ENCODE measurements around the gene IGF1R.

Gene IGF1R

DNA sequence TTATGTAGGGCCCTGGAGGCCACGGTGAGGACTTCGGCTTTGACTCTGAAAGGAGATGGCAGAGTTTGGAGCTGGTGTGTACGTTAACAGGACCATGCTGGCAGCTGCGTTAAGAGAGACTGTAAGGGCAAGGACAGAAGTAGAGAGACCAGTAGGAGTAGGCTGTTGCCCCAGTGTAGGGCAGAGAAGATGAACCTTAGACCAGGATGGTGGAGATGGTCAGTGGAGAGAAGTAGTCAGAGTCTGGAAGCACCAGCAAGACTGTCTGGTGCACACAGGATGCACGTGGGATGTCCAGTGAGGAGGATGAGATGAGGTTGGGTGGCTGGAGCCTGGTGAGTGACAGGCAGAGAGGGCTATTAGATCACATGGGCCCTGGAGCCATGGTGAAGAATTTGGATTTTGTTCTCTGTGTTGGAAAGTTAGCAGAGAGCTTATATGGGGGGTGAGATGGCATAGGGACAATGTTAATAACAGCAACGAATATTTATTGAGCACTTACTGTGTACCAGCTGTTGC is 150.1 kb downstream of the IGF1R start:
- H3K9me3 ChIP-seq (ENCODE audit: insufficient read depth, low read length), result no peaks in the 10 kb centered on the region
- H3K4me3 ChIP-seq (ENCODE audit: low read length), result no peak overlapping the region
- H3K36me3 ChIP-seq (replicated peaks; ENCODE audit: low read depth, low read length), result no peaks in the 10 kb centered on the region
- no peak overlapping the region for H3K9ac ChIP-seq (ENCODE audit: low read length)
- H2AFZ ChIP-seq (ENCODE audit: low read depth, low read length), result no peak overlapping the region
- H3K4me1 ChIP-seq (ENCODE audit: low read length), result peaks cover 16% of the 10 kb centered on the region
- H4K20me1 ChIP-seq (ENCODE audit: insufficient read depth, low read length), result peaks cover 49% of the 10 kb centered on the region
- H3K4me2 ChIP-seq (ENCODE audit: low read length), result no peak overlapping the region
- H3K27ac ChIP-seq (ENCODE audit: low read length), result no peak overlapping the region
- no peaks in the 10 kb centered on the region for H3K27me3 ChIP-seq (ENCODE audit: low read depth, low read length)
- TF ChIP-seq EZH2phosphoT487 (IDR thresholded peaks at IDR 0.05; ENCODE audit: low read depth), result no peak
- TF ChIP-seq, protein P1, sequence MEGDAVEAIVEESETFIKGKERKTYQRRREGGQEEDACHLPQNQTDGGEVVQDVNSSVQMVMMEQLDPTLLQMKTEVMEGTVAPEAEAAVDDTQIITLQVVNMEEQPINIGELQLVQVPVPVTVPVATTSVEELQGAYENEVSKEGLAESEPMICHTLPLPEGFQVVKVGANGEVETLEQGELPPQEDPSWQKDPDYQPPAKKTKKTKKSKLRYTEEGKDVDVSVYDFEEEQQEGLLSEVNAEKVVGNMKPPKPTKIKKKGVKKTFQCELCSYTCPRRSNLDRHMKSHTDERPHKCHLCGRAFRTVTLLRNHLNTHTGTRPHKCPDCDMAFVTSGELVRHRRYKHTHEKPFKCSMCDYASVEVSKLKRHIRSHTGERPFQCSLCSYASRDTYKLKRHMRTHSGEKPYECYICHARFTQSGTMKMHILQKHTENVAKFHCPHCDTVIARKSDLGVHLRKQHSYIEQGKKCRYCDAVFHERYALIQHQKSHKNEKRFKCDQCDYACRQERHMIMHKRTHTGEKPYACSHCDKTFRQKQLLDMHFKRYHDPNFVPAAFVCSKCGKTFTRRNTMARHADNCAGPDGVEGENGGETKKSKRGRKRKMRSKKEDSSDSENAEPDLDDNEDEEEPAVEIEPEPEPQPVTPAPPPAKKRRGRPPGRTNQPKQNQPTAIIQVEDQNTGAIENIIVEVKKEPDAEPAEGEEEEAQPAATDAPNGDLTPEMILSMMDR (IDR thresholded peaks at IDR 0.05; ENCODE audit: low read depth, low read length), result no peak
- H3K79me2 ChIP-seq (ENCODE audit: low read length), result peaks cover 17% of the 10 kb centered on the region

DNA sequence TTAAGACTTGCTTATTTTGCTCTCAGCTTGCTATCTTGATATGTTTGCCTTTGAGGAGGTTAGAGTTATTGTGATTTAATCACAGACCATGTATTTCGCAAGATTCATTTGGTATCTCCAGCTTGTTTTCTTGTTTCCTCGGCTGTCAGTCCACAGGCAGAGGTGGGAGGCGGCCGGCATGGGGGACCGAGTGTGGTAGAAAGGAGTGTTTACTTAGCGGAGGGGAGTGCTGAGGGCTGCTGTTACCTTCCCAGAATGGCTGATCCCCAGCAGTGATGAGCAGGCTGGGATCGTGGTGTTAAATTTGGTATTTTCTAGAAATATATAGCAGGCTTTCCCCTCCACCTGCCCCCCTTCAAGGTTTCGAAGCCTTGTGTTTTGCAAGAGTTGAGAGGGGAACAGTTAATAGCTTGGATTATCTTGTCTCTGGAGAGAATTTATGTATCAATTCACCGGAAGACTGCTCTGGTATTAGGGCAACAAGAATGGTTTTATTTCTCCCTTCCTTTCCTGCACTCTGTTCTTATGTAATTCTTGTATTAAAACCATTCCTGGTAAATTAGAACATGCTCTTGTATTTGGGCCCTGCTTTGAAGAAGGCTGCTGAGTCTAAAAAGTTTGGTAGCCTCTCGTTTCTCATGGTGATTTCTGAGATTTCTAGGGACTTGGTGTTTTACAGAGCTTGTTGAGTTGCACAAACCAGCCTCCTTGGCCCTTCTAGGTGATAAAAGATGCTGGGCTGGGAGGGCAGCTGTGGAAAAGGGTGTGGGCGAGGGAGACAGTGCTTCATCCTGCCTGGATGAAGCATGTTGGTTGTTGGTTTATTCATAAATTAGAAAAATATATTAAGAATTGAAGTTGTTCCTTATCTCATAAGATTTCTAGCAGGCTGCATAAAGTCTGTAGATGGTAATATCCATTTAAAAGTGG is 151.4 kb downstream of the IGF1R start:
- H3K79me2 ChIP-seq (ENCODE audit: low read length), result peaks cover 17% of the 10 kb centered on the region
- no peak for TF ChIP-seq EZH2phosphoT487 (IDR thresholded peaks at IDR 0.05; ENCODE audit: low read depth)
- TF ChIP-seq, protein P1 (IDR thresholded peaks at IDR 0.05; ENCODE audit: low read depth, low read length), result no peak
- H3K27me3 ChIP-seq (ENCODE audit: low read depth, low read length), result no peaks in the 10 kb centered on the region
- H3K4me3 ChIP-seq (ENCODE audit: low read length), result no peak overlapping the region
- no peak overlapping the region for H3K27ac ChIP-seq (ENCODE audit: low read length)
- H4K20me1 ChIP-seq (ENCODE audit: insufficient read depth, low read length), result peaks cover 49% of the 10 kb centered on the region
- no peaks in the 10 kb centered on the region for H3K36me3 ChIP-seq (replicated peaks; ENCODE audit: low read depth, low read length)
- no peak overlapping the region for H2AFZ ChIP-seq (ENCODE audit: low read depth, low read length)
- peaks cover 16% of the 10 kb centered on the region for H3K4me1 ChIP-seq (ENCODE audit: low read length)
- no peak overlapping the region for H3K9ac ChIP-seq (ENCODE audit: low read length)
- no peak overlapping the region for H3K4me2 ChIP-seq (ENCODE audit: low read length)
- H3K9me3 ChIP-seq (ENCODE audit: insufficient read depth, low read length), result no peaks in the 10 kb centered on the region

DNA sequence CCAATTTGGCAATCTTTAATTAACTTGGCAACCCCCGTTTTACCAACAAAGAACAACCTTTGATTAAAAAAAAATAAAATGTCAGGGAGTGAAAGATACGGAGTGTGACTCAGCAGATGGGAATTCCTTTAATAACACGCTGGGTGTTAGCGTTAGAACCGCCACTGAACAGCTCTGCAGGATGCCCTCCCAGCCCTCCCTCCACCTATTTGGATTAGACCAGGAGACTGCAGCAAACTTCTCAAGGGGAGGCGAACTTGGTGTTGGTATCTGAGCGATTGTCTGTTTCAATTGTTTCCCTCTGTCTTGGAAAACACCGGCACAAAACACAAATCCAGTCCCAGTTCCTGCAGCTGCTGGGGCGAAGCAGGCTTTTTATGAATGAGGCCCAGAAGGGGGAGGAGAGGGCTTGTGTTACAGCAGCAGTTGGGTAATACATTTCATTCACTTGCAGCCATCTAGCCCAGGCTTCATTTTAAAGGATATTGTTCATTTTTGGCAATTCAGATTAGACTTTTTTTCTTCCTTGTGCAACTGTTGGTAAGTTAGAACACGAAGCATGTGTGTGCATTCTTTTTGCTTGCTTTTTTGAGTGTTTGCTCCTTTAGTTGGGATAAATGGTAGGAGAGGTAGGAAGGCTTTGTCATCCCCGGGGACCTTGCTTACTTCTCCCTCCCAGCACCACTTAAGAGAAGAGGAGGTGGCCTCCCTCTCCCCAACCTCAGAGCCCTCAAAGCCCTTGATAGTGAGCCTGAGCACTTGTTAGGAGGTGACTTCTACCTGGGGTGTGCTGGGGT is 152.3 kb downstream of the IGF1R start:
- peaks cover 49% of the 10 kb centered on the region for H4K20me1 ChIP-seq (ENCODE audit: insufficient read depth, low read length)
- no peaks in the 10 kb centered on the region for H3K36me3 ChIP-seq (replicated peaks; ENCODE audit: low read depth, low read length)
- no peak overlapping the region for H3K27ac ChIP-seq (ENCODE audit: low read length)
- H3K4me1 ChIP-seq (ENCODE audit: low read length), result peaks cover 16% of the 10 kb centered on the region
- no peak overlapping the region for H2AFZ ChIP-seq (ENCODE audit: low read depth, low read length)
- TF ChIP-seq, protein P1 (IDR thresholded peaks at IDR 0.05; ENCODE audit: low read depth, low read length), result no peak
- TF ChIP-seq EZH2phosphoT487 (IDR thresholded peaks at IDR 0.05; ENCODE audit: low read depth), result no peak
- no peak overlapping the region for H3K9ac ChIP-seq (ENCODE audit: low read length)
- H3K4me2 ChIP-seq (ENCODE audit: low read length), result no peak overlapping the region
- H3K27me3 ChIP-seq (ENCODE audit: low read depth, low read length), result no peaks in the 10 kb centered on the region
- H3K79me2 ChIP-seq (ENCODE audit: low read length), result peaks cover 17% of the 10 kb centered on the region
- no peaks in the 10 kb centered on the region for H3K9me3 ChIP-seq (ENCODE audit: insufficient read depth, low read length)
- no peak overlapping the region for H3K4me3 ChIP-seq (ENCODE audit: low read length)

GRCh38 chr15:98801234-98801561 is 152.9 kb downstream of the IGF1R start:
- H3K9ac ChIP-seq (ENCODE audit: low read length), result no peak overlapping the region
- H3K4me1 ChIP-seq (ENCODE audit: low read length), result peaks cover 16% of the 10 kb centered on the region
- H4K20me1 ChIP-seq (ENCODE audit: insufficient read depth, low read length), result peaks cover 49% of the 10 kb centered on the region
- H3K4me3 ChIP-seq (ENCODE audit: low read length), result no peak overlapping the region
- H3K9me3 ChIP-seq (ENCODE audit: insufficient read depth, low read length), result no peaks in the 10 kb centered on the region
- no peak overlapping the region for H2AFZ ChIP-seq (ENCODE audit: low read depth, low read length)
- no peaks in the 10 kb centered on the region for H3K36me3 ChIP-seq (replicated peaks; ENCODE audit: low read depth, low read length)
- H3K4me2 ChIP-seq (ENCODE audit: low read length), result no peak overlapping the region
- TF ChIP-seq EZH2phosphoT487 (IDR thresholded peaks at IDR 0.05; ENCODE audit: low read depth), result no peak
- TF ChIP-seq, protein P1 (IDR thresholded peaks at IDR 0.05; ENCODE audit: low read depth, low read length), result no peak
- H3K27me3 ChIP-seq (ENCODE audit: low read depth, low read length), result no peaks in the 10 kb centered on the region
- H3K79me2 ChIP-seq (ENCODE audit: low read length), result peaks cover 17% of the 10 kb centered on the region
- no peak overlapping the region for H3K27ac ChIP-seq (ENCODE audit: low read length)
